A673 (cell line): ENCODE measurements around the gene PLCB2. TPM values are rescaled to one million over a fixed set of nuclear protein-coding genes. Genes with fewer than 3 reads are reported as not detected.

Experiments used
- BruUV-seq: library from RNA; stranded (reverse); fragments of 400-500 nt; replicated peaks from 2 replicates; lab custom pipeline; 2021; lab: Mats Ljungman, UMichigan
- CTCF ChIA-PET: fragments of 300-600 bp; sonication (Branson Sonifier 250); formaldehyde crosslinking; loops from one replicate; lab custom pipeline; 2022; ENCODE audit warnings: antibody characterized with exemption; lab: Charles Lee
- POLR2A ChIA-PET: fragments of 300-600 bp; sonication (Branson Sonifier 250); formaldehyde crosslinking; loops from one replicate; lab custom pipeline; 2022; ENCODE audit warnings: antibody characterized with exemption; ENCODE audit not compliant: low non-redundant PET; lab: Charles Lee
- DNase-seq: peaks from one replicate; pipeline ENCODE4 v3.0.0-alpha.2; 2015; ENCODE audit warnings: low spot score
- H3K27ac ChIP-seq: fragments of 200-600 bp; sonication (generic); 2 replicates; pipeline ENCODE4 v1.5.1; 2016; ENCODE audit warnings: mixed run types, low read depth, mild to moderate bottlenecking, mixed read lengths, antibody characterized with exemption, low read length; ENCODE audit not compliant: poor library complexity, severe bottlenecking
- H3K27me3 ChIP-seq: fragments of 200-600 bp; sonication (generic); replicated peaks from 2 replicates; pipeline ENCODE4 v1.6.1; 2017; ENCODE audit warnings: mixed run types, low read depth, mild to moderate bottlenecking, mixed read lengths, antibody characterized with exemption, low read length; ENCODE audit not compliant: insufficient read depth, poor library complexity
- H3K36me3 ChIP-seq: fragments of 200-600 bp; sonication (generic); 2 replicates; pipeline ENCODE4 v1.6.1; 2016; ENCODE audit warnings: mixed run types, mild to moderate bottlenecking, mixed read lengths, antibody characterized with exemption, low read length; ENCODE audit not compliant: insufficient read depth, poor library complexity, severe bottlenecking
- H3K4me1 ChIP-seq: fragments of 200-600 bp; sonication (generic); 2 replicates; pipeline ENCODE4 v1.6.1; 2017; ENCODE audit warnings: mixed run types, mild to moderate bottlenecking, mixed read lengths, antibody characterized with exemption, low read length; ENCODE audit not compliant: insufficient read depth, poor library complexity, severe bottlenecking
- H3K4me3 ChIP-seq: fragments of 200-600 bp; sonication (generic); 2 replicates; pipeline ENCODE4 v1.5.1; 2016; ENCODE audit warnings: low read depth, mixed run types, mild to moderate bottlenecking, mixed read lengths, low read length; ENCODE audit not compliant: poor library complexity, severe bottlenecking
- H3K9me3 ChIP-seq: fragments of 200-600 bp; sonication (generic); 2 replicates; pipeline ENCODE4 v1.6.1; 2016; ENCODE audit warnings: mixed run types, low read depth, mild to moderate bottlenecking, mixed read lengths, antibody characterized with exemption, low read length; ENCODE audit not compliant: poor library complexity, severe bottlenecking
- EZH2 ChIP-seq: fragments of 200-600 bp; sonication (generic); IDR thresholded peaks from 2 replicates; pipeline ENCODE4 v1.6.1; 2017; ENCODE audit warnings: borderline replicate concordance, low read depth, mild to moderate bottlenecking, mixed read lengths, antibody characterized with exemption, low read length; ENCODE audit not compliant: poor library complexity, severe bottlenecking
- intact Hi-C: fragments of 100-400 bp; cut with micrococcal nuclease; formaldehyde crosslinking; loops from one replicate; pipeline ENCODE4 v1.10.0; 2022; ENCODE audit not compliant: unreplicated experiment
- total RNA-seq: library from RNA; stranded (reverse); gene quantifications from 2 replicates; pipeline ENCODE4 v1.2.3, GENCODE V29; 2021
- TF ChIP-seq, protein P1 (sequence below): fragments of 300-800, 200-600 bp; sonication (generic); conservative IDR thresholded peaks from 2 replicates; pipeline ENCODE4 v1.5.1; 2017; ENCODE audit warnings: low read depth, mild to moderate bottlenecking, antibody characterized with exemption, low read length, moderate library complexity, mixed read lengths

Gene PLCB2
- total RNA-seq, 1 experiment from 2014 or later: 5.6 TPM

DNA sequence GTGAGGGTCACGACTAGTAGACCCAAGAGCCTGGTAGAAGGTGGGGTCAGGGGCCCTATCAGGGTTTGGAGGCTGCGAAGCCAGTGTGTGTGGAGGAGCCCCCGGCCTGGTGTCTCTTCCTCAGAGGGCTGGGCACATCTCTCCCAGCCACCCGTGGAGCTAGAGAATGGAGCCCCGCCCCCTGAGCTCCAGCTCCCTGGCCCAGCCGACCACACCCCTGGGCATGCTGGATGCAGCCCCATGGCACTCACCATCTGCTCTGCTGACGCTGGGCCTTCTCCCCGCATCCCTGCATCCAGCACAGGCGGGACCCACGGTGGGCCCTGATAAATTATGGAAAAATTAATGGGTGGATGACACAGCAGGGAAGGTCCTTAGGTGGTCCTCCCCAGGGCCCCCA lies 42.4 kb downstream of the PLCB2 start:
- H3K4me3 ChIP-seq: no peak overlapping the region
- peaks cover 10% of the 10 kb centered on the region for H3K4me1 ChIP-seq
- DNase-seq: no peak
- ChIA-PET CTCF (interaction anchor here (0.6 to 1.9 kb wide), 2 partner anchors 9 to 479 kb away, joined by 6 to 7 read pairs; no protein-coding TSS in a partner anchor), POLR2A (no interaction called here)
- H3K27me3 ChIP-seq: no peaks in the 10 kb centered on the region
- no peaks in the 10 kb centered on the region for H3K36me3 ChIP-seq
- no peaks in the 10 kb centered on the region for H3K9me3 ChIP-seq
- intact Hi-C loops: no loop called here
- H3K27ac ChIP-seq: no peak overlapping the region
- TF ChIP-seq, protein P1, sequence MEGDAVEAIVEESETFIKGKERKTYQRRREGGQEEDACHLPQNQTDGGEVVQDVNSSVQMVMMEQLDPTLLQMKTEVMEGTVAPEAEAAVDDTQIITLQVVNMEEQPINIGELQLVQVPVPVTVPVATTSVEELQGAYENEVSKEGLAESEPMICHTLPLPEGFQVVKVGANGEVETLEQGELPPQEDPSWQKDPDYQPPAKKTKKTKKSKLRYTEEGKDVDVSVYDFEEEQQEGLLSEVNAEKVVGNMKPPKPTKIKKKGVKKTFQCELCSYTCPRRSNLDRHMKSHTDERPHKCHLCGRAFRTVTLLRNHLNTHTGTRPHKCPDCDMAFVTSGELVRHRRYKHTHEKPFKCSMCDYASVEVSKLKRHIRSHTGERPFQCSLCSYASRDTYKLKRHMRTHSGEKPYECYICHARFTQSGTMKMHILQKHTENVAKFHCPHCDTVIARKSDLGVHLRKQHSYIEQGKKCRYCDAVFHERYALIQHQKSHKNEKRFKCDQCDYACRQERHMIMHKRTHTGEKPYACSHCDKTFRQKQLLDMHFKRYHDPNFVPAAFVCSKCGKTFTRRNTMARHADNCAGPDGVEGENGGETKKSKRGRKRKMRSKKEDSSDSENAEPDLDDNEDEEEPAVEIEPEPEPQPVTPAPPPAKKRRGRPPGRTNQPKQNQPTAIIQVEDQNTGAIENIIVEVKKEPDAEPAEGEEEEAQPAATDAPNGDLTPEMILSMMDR: no peak
- TF ChIP-seq EZH2: no peak
- BruUV-seq: no TSS peak

DNA sequence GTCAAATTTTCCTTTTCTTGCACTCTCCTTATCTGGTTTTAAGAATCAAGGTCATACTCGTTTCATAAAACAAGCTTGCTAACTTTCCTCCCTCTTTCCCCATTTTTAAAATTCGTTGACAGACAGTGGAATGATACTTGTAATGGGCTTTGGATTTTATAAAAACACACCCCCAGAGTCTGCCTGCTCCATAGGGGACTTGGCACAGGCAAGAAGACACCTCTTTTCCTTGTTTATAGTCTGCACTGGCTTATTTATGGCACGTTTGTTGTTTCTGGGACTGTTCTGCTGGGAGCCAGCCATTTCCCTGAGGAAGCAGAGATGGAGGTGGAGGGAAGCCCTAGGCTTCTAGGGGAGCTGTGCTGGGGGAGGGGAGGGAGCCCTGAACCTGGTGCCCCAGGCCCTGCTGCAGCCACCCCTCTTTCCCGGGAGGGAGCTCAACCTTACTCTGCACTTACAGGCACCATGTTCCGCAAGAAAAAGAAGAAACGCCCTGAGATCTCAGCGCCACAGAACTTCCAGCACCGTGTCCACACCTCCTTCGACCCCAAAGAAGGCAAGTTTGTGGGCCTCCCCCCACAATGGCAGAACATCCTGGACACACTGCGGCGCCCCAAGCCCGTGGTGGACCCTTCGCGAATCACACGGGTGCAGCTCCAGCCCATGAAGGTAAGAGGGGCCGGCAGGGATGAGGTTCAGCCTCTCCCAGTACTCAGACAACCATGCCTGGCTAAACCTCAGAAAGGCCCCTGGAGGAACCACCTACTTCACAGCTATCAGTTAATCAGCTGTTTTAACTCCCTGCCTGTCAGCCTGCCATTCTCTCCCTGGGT lies 43.2 kb downstream of the PLCB2 start:
- H3K4me3 ChIP-seq: no peak overlapping the region
- peaks cover 10% of the 10 kb centered on the region for H3K4me1 ChIP-seq
- no peaks in the 10 kb centered on the region for H3K27me3 ChIP-seq
- TF ChIP-seq EZH2: no peak
- TF ChIP-seq, protein P1: no peak
- H3K27ac ChIP-seq: no peak overlapping the region
- POLR2A ChIA-PET: no interaction called here
- no peak for DNase-seq
- no peaks in the 10 kb centered on the region for H3K36me3 ChIP-seq
- intact Hi-C loops: no loop called here
- H3K9me3 ChIP-seq: no peaks in the 10 kb centered on the region
- CTCF ChIA-PET: interaction anchor here (1.6 to 1.9 kb wide), 2 partner anchors 10 to 15 kb away, joined by 6 to 8 read pairs; no protein-coding TSS in a partner anchor
- BruUV-seq: no TSS peak

- no peak for DNase-seq
- intact Hi-C loops: no loop called here
These were observed 44.5 kb downstream of the PLCB2 start for GRCh38 chr15:40263024-40263754.

More at GRCh38 chr15:40263024-40263754, 44.5 kb downstream of the PLCB2 start:
- H3K4me3 ChIP-seq: no peak overlapping the region
- BruUV-seq: no TSS peak
- TF ChIP-seq EZH2: no peak
- TF ChIP-seq, protein P1: no peak
- no peaks in the 10 kb centered on the region for H3K9me3 ChIP-seq
- peaks cover 10% of the 10 kb centered on the region for H3K4me1 ChIP-seq
- ChIA-PET CTCF (interaction anchor here (0.6 to 1.6 kb wide), 2 partner anchors 16 to 356 kb away, joined by 3 to 8 read pairs; no protein-coding TSS in a partner anchor), POLR2A (no interaction called here)
- H3K36me3 ChIP-seq: no peaks in the 10 kb centered on the region
- no peaks in the 10 kb centered on the region for H3K27me3 ChIP-seq
- no peak overlapping the region for H3K27ac ChIP-seq
